AG20443 (cell line): ENCODE data around the gene MBP.

Experiments
- DNase-seq: peaks from one replicate; pipeline ENCODE4 v3.0.0; 2012; ENCODE audit warnings: low spot score, mixed read lengths

MBP gene

GRCh38 chr18:77151033-77151771 lies 18.6 kb upstream of the MBP start:
- DNase-seq = no peak

GRCh38 chr18:77150588-77150987 lies 18.0 kb upstream of the MBP start:
- no peak for DNase-seq

- DNase-seq = no peak
Measured at GRCh38 chr18:77148289-77148688, 15.7 kb upstream of the MBP start.

GRCh38 chr18:77147418-77147852 lies 14.9 kb upstream of the MBP start:
- DNase-seq = peak; percentile 47

GRCh38 chr18:77146249-77147080 lies 13.9 kb upstream of the MBP start:
- no peak for DNase-seq

- DNase-seq = no peak
Measured at GRCh38 chr18:77145364-77145901, 12.8 kb upstream of the MBP start.

- DNase-seq = peak; percentile 37
Measured at GRCh38 chr18:77144451-77145118, 12.0 kb upstream of the MBP start.

GRCh38 chr18:77144046-77144445 lies 11.5 kb upstream of the MBP start:
- no peak for DNase-seq

- DNase-seq = no peak
Measured at GRCh38 chr18:77143196-77143595, 10.6 kb upstream of the MBP start.

GRCh38 chr18:77141401-77142118 lies 9.0 kb upstream of the MBP start:
- no peak for DNase-seq

- no peak for DNase-seq
Measured at GRCh38 chr18:77140439-77141109, 8.0 kb upstream of the MBP start.

GRCh38 chr18:77140030-77140429 lies 7.4 kb upstream of the MBP start:
- DNase-seq = no peak

GRCh38 chr18:77139619-77140018 lies 7.0 kb upstream of the MBP start:
- no peak for DNase-seq

GRCh38 chr18:77138270-77138669 lies 5.7 kb upstream of the MBP start:
- DNase-seq = no peak

GRCh38 chr18:77137851-77138250 lies 5.3 kb upstream of the MBP start:
- no peak for DNase-seq

GRCh38 chr18:77136871-77137665 lies 4.5 kb upstream of the MBP start:
- DNase-seq = no peak

- no peak for DNase-seq
Measured at GRCh38 chr18:77136076-77136718, 3.6 kb upstream of the MBP start.

GRCh38 chr18:77135339-77136075 lies 2.9 kb upstream of the MBP start:
- DNase-seq = no peak

GRCh38 chr18:77134611-77135010 lies 2.0 kb upstream of the MBP start:
- no peak for DNase-seq
